Measurements from ENCODE around the gene AP1G2. TPM values are rescaled to one million over a fixed set of nuclear protein-coding genes. Genes with fewer than 3 reads are reported as not detected.

The AP1G2 gene
- polyA plus RNA-seq, 2 of the 4 experiments (the other 2 are of a cell fraction): 80.6 to 83.7 TPM

DNA sequence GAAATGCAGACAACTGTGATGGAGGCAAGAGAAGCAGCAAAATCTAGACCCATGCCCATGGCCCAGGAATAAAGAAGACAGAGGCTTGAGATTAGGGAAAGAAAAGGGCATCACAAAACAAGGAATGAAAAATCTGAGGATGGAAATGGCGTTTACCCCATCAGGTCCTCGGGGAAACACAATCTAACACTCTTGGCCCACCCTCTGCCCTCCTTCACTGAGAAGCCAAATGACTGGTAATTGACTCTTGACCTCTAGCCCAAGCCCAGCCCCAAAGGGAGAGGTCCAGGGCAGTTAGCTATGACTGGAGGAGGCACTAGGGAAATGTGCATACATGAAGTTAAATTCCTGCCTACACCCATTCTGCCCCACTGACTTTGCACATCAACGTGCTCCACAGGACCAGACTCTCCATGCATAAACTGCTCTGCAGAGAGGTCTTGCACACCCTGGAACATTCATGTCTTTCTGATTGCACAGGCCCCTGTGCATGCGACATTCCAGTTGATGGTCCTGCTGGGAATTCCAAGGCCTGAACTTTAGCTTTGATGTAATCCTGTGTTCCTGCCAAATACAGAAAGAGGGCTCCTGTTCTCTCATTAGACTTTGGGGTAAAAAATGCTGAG is 21.7 kb downstream of the AP1G2 start:
- TF ChIP-seq NR3C1 (IDR thresholded peaks at IDR 0.05): no peak
- no peak for TF ChIP-seq RCOR1 (IDR thresholded peaks at IDR 0.05; ENCODE audit: low read depth, low read length)
- TF ChIP-seq RAD21 (conservative IDR thresholded peaks at IDR 0.05 in 1 of 2, IDR thresholded peaks at IDR 0.05 in 1 of 2): no peak
- FAIRE-seq: no peak
- Histone ChIP-seq H3K4me2 (no peak overlapping the region), H3K27ac (no peak overlapping the region), H3K4me1 (peaks cover 4% of the 10 kb centered on the region; the same call in 1 of the 3 replicates), H3K9me3 (no peaks in the 10 kb centered on the region), H3K4me3 (no peak overlapping the region)
- DNase-seq (ENCODE audit: low read depth in 1 of 2, low spot score in 1 of 2): no peak
- 72% methylated on average over 4 of the region's 4 CpGs for WGBS (ENCODE audit: missing lambda C conversion rate)
- ChIA-PET CTCF (interaction anchor here (1.0 to 2.4 kb wide), 4 partner anchors 13 to 67 kb away, joined by 3 to 14 read pairs (median 4); no protein-coding TSS in a partner anchor), POLR2A (interaction anchor here (1.3 kb wide), 1 partner anchor 10 kb away, joined by 3 read pairs; the partner anchor contains the start of gene THTPA)
- ATAC-seq: no peak

DNA sequence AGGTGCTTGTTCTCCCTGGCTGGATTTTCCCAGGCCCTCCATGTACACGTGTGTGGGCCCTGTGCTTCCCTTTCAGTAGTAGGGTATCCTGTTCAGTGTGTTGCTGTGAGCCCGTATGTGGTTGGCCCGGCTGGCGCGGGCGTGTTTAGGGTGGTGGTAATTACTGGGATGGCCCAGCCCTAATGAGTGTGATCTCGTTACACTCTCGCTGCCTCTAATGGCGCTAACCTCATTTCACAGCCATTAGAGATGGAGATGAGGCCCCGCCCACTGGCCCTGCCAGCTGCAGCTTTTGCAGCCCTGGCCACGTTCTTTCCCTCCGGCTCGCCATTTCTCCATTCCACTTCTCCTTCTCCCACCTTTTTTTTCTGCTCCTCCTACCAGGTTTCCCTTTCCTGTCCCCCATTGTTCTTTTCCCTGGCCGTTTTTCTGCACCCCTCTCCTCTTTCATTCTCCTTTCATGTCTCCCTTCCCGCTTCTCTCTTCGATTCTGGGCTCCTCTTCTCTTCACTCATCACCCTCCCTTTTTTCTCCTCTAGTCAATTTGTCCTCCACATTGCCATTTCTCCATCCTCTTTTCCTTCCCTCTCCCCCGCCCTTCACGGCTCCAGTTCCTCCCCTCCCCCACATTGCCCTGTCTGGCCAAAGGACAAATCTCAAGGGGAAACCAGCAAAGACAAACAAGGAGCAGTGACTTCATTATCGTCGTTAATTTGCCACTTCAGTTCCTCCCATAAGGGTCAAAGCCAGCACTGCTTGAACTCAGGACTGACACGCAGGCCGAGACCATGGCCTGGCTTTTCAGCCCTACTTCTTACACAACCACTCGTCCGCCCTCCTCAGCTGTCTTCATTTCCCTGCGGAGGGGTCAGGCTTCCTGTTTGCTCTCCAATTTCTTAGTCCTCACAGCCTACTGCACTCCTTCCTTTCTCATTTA is 22.8 kb downstream of the AP1G2 start:
- ATAC-seq (no peak), FAIRE-seq (no peak), DNase-seq (ENCODE audit: low read depth in 1 of 2, low spot score in 1 of 2) (no peak)
- 84% methylated on average over 25 of the region's 25 CpGs for WGBS (ENCODE audit: missing lambda C conversion rate)
- Histone ChIP-seq H3K4me3 (no peak overlapping the region), H3K4me2 (no peak overlapping the region), H3K9me3 (no peaks in the 10 kb centered on the region), H3K4me1 (no peaks in the 10 kb centered on the region), H3K27ac (no peak overlapping the region)
- TF ChIP-seq RARB (CRISPR knock-in tag; IDR thresholded peaks at IDR 0.05) (no peak), RFX5 (IDR thresholded peaks at IDR 0.05) (no peak), SREBF2 (IDR thresholded peaks at IDR 0.05) (no peak), MAFK (IDR thresholded peaks at IDR 0.05; ENCODE audit: partially characterized antibody) (no peak), HEYL (CRISPR knock-in tag; IDR thresholded peaks at IDR 0.05) (no peak), FOSL2 (IDR thresholded peaks at IDR 0.05) (no peak), FOSL2 (CRISPR knock-in tag; IDR thresholded peaks at IDR 0.05) (no peak), ZFP36 (IDR thresholded peaks at IDR 0.05; ENCODE audit: borderline replicate concordance, partially characterized antibody) (no peak), MYC (IDR thresholded peaks at IDR 0.05; ENCODE audit: borderline replicate concordance, low read length) (no peak), HOXA7 (CRISPR knock-in tag; IDR thresholded peaks at IDR 0.05) (no peak), TFCP2L1 (CRISPR knock-in tag; IDR thresholded peaks at IDR 0.05) (no peak), CEBPB (IDR thresholded peaks at IDR 0.05) (no peak), TP53 (CRISPR knock-in tag; IDR thresholded peaks at IDR 0.05) (no peak), FOSB (CRISPR knock-in tag; IDR thresholded peaks at IDR 0.05) (no peak), ESRRA (IDR thresholded peaks at IDR 0.05; ENCODE audit: borderline replicate concordance, low read length) (no peak), ZSCAN20 (CRISPR knock-in tag; IDR thresholded peaks at IDR 0.05) (no peak)
- TF ChIP-seq, protein P1, sequence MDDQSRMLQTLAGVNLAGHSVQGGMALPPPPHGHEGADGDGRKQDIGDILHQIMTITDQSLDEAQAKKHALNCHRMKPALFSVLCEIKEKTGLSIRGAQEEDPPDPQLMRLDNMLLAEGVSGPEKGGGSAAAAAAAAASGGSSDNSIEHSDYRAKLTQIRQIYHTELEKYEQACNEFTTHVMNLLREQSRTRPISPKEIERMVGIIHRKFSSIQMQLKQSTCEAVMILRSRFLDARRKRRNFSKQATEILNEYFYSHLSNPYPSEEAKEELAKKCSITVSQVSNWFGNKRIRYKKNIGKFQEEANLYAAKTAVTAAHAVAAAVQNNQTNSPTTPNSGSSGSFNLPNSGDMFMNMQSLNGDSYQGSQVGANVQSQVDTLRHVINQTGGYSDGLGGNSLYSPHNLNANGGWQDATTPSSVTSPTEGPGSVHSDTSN (IDR thresholded peaks at IDR 0.05): no peak
- ChIA-PET CTCF (interaction anchor here (2.4 to 7.2 kb wide), 2 partner anchors 14 to 15 kb away, joined by 14 to 48 read pairs; no protein-coding TSS in a partner anchor), POLR2A (no interaction called here)

DNA sequence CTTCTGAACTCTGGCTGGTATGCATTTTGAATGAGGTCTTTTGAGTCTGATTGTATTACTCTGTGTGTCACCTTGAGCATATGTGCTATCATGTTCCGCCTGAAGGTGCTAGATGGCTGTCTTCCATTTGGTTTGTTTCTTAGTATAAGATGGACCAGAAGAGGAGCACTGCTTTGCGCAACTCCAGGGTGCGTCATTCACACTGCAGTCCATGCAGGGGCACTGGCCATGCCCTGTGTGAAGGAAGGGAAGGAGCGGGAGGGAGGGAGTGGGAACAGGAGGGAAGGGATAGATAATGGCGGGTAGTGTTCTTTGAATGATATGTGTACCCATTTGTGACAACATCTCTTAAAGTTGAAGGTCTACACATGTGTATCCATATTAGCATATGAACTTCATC is 24.2 kb downstream of the AP1G2 start:
- Histone ChIP-seq H3K9me3 (no peaks in the 10 kb centered on the region), H3K4me3 (no peak overlapping the region), H3K4me1 (no peaks in the 10 kb centered on the region), H3K27ac (no peak overlapping the region), H3K4me2 (no peak overlapping the region)
- WGBS (ENCODE audit: missing lambda C conversion rate): 95% methylated on average over 5 of the region's 5 CpGs
- DNase-seq (ENCODE audit: low read depth in 1 of 2, low spot score in 1 of 2): no peak
- ChIA-PET POLR2A (no interaction called here), CTCF (interaction anchor here (1.0 to 7.5 kb wide), 6 partner anchors 9 to 89 kb away, joined by 3 to 74 read pairs (median 4); no protein-coding TSS in a partner anchor)
- TF ChIP-seq EP300 (IDR thresholded peaks at IDR 0.05) (no peak), GATA3 (IDR thresholded peaks at IDR 0.05; ENCODE audit: borderline replicate concordance) (no peak), CEBPB (IDR thresholded peaks at IDR 0.05) (no peak), KDM5A (IDR thresholded peaks at IDR 0.05) (no peak), ZC3H11A (IDR thresholded peaks at IDR 0.05) (no peak), RCOR1 (IDR thresholded peaks at IDR 0.05; ENCODE audit: low read depth, low read length) (no peak), EHMT2 (IDR thresholded peaks at IDR 0.05; ENCODE audit: low read depth) (no peak), TP53 (CRISPR knock-in tag; IDR thresholded peaks at IDR 0.05) (no peak), ZFP36 (IDR thresholded peaks at IDR 0.05; ENCODE audit: borderline replicate concordance, partially characterized antibody) (no peak), MYC (IDR thresholded peaks at IDR 0.05; ENCODE audit: borderline replicate concordance, low read length) (no peak), SMC3 (IDR thresholded peaks at IDR 0.05) (no peak), FOSB (CRISPR knock-in tag; IDR thresholded peaks at IDR 0.05) (no peak), HDAC2 (IDR thresholded peaks at IDR 0.05) (no peak), CHD2 (IDR thresholded peaks at IDR 0.05; ENCODE audit: low read length, partially characterized antibody) (no peak), HOXA7 (CRISPR knock-in tag; IDR thresholded peaks at IDR 0.05) (no peak), HEYL (CRISPR knock-in tag; IDR thresholded peaks at IDR 0.05) (no peak), SREBF2 (IDR thresholded peaks at IDR 0.05) (no peak)
- TF ChIP-seq, protein P2, sequence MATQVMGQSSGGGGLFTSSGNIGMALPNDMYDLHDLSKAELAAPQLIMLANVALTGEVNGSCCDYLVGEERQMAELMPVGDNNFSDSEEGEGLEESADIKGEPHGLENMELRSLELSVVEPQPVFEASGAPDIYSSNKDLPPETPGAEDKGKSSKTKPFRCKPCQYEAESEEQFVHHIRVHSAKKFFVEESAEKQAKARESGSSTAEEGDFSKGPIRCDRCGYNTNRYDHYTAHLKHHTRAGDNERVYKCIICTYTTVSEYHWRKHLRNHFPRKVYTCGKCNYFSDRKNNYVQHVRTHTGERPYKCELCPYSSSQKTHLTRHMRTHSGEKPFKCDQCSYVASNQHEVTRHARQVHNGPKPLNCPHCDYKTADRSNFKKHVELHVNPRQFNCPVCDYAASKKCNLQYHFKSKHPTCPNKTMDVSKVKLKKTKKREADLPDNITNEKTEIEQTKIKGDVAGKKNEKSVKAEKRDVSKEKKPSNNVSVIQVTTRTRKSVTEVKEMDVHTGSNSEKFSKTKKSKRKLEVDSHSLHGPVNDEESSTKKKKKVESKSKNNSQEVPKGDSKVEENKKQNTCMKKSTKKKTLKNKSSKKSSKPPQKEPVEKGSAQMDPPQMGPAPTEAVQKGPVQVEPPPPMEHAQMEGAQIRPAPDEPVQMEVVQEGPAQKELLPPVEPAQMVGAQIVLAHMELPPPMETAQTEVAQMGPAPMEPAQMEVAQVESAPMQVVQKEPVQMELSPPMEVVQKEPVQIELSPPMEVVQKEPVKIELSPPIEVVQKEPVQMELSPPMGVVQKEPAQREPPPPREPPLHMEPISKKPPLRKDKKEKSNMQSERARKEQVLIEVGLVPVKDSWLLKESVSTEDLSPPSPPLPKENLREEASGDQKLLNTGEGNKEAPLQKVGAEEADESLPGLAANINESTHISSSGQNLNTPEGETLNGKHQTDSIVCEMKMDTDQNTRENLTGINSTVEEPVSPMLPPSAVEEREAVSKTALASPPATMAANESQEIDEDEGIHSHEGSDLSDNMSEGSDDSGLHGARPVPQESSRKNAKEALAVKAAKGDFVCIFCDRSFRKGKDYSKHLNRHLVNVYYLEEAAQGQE (IDR thresholded peaks at IDR 0.05): no peak
- no peak for FAIRE-seq
- ATAC-seq: no peak

Measured in A549 (cell line).